A549 treated with Mapracorat at 1 μM for 4 hours (cell line): ENCODE measurements around the gene N4BP2. TPM values are rescaled to one million over a fixed set of nuclear protein-coding genes. Genes with fewer than 3 reads are reported as not detected.

ENCODE experiments used
- total RNA-seq: library from RNA; stranded (reverse); fragments of 200-300 nt; extraction: Qiagen RNA extraction; gene quantifications from 5 replicates; pipeline ENCODE4 v1.2.3, GENCODE V29; 2022

The N4BP2 gene
- total RNA-seq: 2.0 to 3.2 TPM (median 2.8 TPM) in 5 replicates

DNA sequence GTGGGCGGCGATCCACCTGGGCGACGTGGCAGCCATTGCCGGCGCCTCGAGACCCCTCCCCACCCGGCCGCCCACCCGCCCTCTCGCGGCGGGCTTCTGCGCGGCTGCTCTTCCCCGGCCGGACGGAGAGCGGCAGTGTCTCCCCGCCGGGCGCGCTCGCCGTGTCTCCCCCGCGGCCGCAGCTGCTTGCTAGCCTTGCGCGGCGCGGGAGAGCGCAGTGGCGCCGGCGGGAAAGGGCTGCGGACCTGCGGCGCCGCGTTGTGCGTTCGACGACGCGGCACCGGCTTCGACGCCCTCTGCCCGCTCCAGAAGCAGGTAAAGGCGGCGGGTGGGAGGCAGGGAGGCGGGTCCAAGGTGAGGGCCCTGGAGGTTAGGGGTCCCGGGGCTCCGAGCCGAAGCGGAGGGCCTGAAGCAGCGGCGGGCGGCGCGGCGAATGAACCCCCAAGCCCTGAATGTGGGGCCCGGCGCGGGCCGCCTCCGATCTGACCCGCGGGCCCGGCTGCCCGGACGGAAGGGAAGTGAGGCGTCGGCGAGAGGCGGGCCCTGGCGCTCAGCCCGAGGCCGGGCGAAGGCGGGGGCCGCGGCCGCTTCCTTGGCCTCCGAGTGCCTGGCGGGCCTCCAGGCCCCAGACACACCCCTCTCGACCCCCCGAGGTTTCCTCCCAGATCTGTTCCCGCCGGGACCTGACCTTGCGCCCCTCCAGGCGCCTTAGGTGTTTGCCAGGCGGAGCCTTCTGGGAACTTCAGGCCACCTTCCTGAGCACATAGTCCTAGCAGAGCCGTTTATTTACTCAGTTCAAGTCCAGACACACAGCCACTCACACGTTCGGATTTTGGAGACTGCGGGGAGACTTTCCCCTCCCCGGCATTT lies at the start of gene N4BP2:
Gene N4BP2 (plus strand): TSS at position 135 of the 870 bp plus-strand sequence. CDS start 40,491 bp downstream, outside the sequence.

DNA sequence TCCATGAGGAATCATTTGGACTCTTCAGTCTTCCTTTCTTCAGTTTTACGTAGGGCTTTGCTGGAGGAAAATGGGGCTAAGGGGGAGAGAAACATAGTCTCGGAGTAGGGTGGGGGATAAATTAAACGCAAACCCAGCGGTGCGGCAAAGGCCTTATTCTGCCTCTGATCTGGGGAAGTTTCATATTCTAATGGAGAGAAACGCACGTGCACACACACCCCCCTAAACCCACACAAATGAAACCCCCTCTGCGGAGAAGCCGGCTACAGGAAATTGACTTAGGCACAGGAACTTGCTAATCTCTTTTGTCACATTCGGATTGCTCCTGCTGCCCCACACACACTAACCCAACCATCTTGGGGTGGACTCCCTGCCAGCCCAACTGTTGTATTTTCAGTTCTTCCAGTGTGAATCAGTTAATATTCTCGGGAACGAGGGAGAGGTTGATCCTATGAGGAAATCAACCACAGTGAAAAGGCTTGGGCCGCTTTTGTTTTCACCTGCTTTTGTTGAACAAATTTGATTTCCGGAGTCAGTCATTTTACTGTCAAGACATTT lies 140.2 kb downstream of the N4BP2 start, which contains the start of gene RHOH:
Gene RHOH (plus strand): TSS at position 308 of the 558 bp plus-strand sequence. CDS start 46,356 bp downstream, outside the sequence.

Other genes with a start within 250 kb of the N4BP2 start
- gene PDS5A, start 78.9 kb upstream of the N4BP2 start, total RNA-seq: 21.9 to 30.2 TPM (median 27.9 TPM) in 5 replicates
- 0.13 to 0.42 TPM (median 0.19 TPM) in 5 replicates for gene RHOH, start 140.2 kb downstream of the N4BP2 start, total RNA-seq